Liver (tissue), 9 donors: Measurements from ENCODE around the gene LRRC15. TPM values are rescaled to one million over a fixed set of nuclear protein-coding genes. Genes with fewer than 3 reads are reported as not detected.

Source experiments
- DNase-seq: peaks from one replicate; pipeline ENCODE4 v3.0.0-alpha.2; 2017; ENCODE audit warnings: low spot score
- H3K27ac ChIP-seq, 2 donors: one replicate each; pipeline ENCODE4 v1.7.0; 2013; ENCODE audit warnings: inconsistent platforms in 2 of 2, low read length in 2 of 2, control low read depth in 1 of 2, low read depth in 1 of 2, mild to moderate bottlenecking in 1 of 2
- H3K27me3 ChIP-seq, 4 donors: one replicate each; pipeline versions ENCODE4 v1.6.1 to v1.7.0; 2013; ENCODE audit warnings: low read length in 3 of 4, inconsistent platforms in 1 of 4, mild to moderate bottlenecking in 1 of 4, moderate library complexity in 1 of 4; ENCODE audit not compliant: control insufficient read depth in 4 of 4, insufficient read depth in 4 of 4
- H3K36me3 ChIP-seq, 4 donors: one replicate each; pipeline versions ENCODE4 v1.6.1 to v1.7.0; 2013; ENCODE audit warnings: low read length in 3 of 4, mild to moderate bottlenecking in 3 of 4, low read depth in 1 of 4, moderate library complexity in 1 of 4; ENCODE audit not compliant: control insufficient read depth in 4 of 4, insufficient read depth in 3 of 4
- H3K4me1 ChIP-seq, 4 donors: one replicate each; pipeline versions ENCODE4 v1.6.1 to v1.7.0; 2013; ENCODE audit warnings: low read length in 3 of 4, mild to moderate bottlenecking in 3 of 4, moderate library complexity in 1 of 4; ENCODE audit not compliant: control insufficient read depth in 4 of 4, insufficient read depth in 4 of 4
- H3K4me3 ChIP-seq, 3 donors: one replicate each; pipeline versions ENCODE4 v1.6.1 to v1.7.0; 2013; ENCODE audit warnings: low read length in 3 of 3, control low read depth in 1 of 3, low read depth in 1 of 3, mild to moderate bottlenecking in 1 of 3
- H3K9ac ChIP-seq, 2 donors: one replicate each; pipeline ENCODE4 v1.7.0; 2013; ENCODE audit warnings: low read length in 2 of 2, mild to moderate bottlenecking in 2 of 2, moderate library complexity in 2 of 2, control low read depth in 1 of 2, low read depth in 1 of 2
- H3K9me3 ChIP-seq, 4 donors: one replicate each; pipeline versions ENCODE4 v1.6.1 to v1.7.0; 2013; ENCODE audit warnings: low read length in 3 of 4; ENCODE audit not compliant: control insufficient read depth in 4 of 4
- FOXA1 ChIP-seq: IDR thresholded peaks from 2 replicates; pipeline ENCODE4 v1.6.1; 2016; ENCODE audit warnings: antibody characterized with exemption
- FOXA2 ChIP-seq: IDR thresholded peaks from 2 replicates; pipeline ENCODE4 v1.6.1; 2016; ENCODE audit warnings: antibody characterized with exemption
- GABPA ChIP-seq, 2 donors: IDR thresholded peaks in 1 of 2; conservative IDR thresholded peaks in 1 of 2; 2 replicates each; pipeline ENCODE4 v1.6.1; 2016; ENCODE audit warnings: antibody characterized with exemption in 2 of 2, mild to moderate bottlenecking in 1 of 2, moderate library complexity in 1 of 2
- HNF4A ChIP-seq, 2 donors: conservative IDR thresholded peaks; 2 replicates each; pipeline ENCODE4 v1.6.1; 2016; ENCODE audit warnings: antibody characterized with exemption in 2 of 2, mild to moderate bottlenecking in 2 of 2
- NR2F2 ChIP-seq: IDR thresholded peaks from 2 replicates; pipeline ENCODE4 v1.6.1; 2016; ENCODE audit warnings: antibody characterized with exemption
- RAD21 ChIP-seq, 2 donors: IDR thresholded peaks; 2 replicates each; pipeline ENCODE4 v1.6.1; 2016; ENCODE audit warnings: antibody characterized with exemption in 2 of 2, mild to moderate bottlenecking in 2 of 2
- REST ChIP-seq: IDR thresholded peaks from 2 replicates; pipeline ENCODE4 v1.6.1; 2016; ENCODE audit warnings: antibody characterized with exemption, mild to moderate bottlenecking
- RXRA ChIP-seq, 2 donors: IDR thresholded peaks; 2 replicates each; pipeline ENCODE4 v1.6.1; 2017 to 2018; ENCODE audit warnings: antibody characterized with exemption in 2 of 2, mild to moderate bottlenecking in 1 of 2
- SP1 ChIP-seq: IDR thresholded peaks from 2 replicates; pipeline ENCODE4 v1.6.1; 2018; ENCODE audit warnings: antibody characterized with exemption, mild to moderate bottlenecking
- YY1 ChIP-seq: IDR thresholded peaks from 2 replicates; pipeline ENCODE4 v1.6.1; 2016; ENCODE audit warnings: antibody characterized with exemption, mild to moderate bottlenecking
- WGBS: extraction: QIAGEN DNeasy Blood & Tissue Kit; methylation state at CpG from one replicate; pipeline ENCODE4 v1.1.7; 2013; 5-methylcytosine and 5-hydroxymethylcytosine counted together
- polyA plus RNA-seq, 2 donors: library from polyadenylated mRNA; stranded (reverse) in 1 of 2; unstranded in 1 of 2; fragments of 200-250 nt in 1 of 2; fragments of >200 nt in 1 of 2; fragmentation: Nextera tagmentation in 1 of 2; extraction: Ambion mirVana in 1 of 2; gene quantifications; one replicate each; pipeline versions ENCODE4 v1.2.1 to v1.2.3, GENCODE V29; 2013 to 2015
- total RNA-seq, 2 donors: library from RNA; depleted of rRNA; stranded (reverse); fragments of >200 nt; gene quantifications; one replicate each; pipeline ENCODE4 v1.2.3, GENCODE V29; 2014
- TF ChIP-seq, protein P1 (sequence below): IDR thresholded peaks from 2 replicates; pipeline ENCODE4 v1.6.1; 2016; ENCODE audit warnings: antibody characterized with exemption
- donor health status: healthy.
- donor health status: healthy.
- donor health status: healthy.
- donor health status: healthy.
- donor health status: healthy.

LRRC15 gene
- total and polyA plus RNA-seq, 4 donors, result 0.03 to 0.08 (median 0.05) TPM; not detected in 1

GRCh38 chr3:194314388-194315068, 55.0 kb downstream of the LRRC15 start:
- H3K4me1 ChIP-seq, result peaks cover 0 to 12% (median 7%) of the 10 kb centered on the region in 4 donors
- TF ChIP-seq GABPA (IDR thresholded peaks at IDR 0.05 in 1 of 2, conservative IDR thresholded peaks at IDR 0.05 in 1 of 2), result no peak
- no peak for TF ChIP-seq FOXA1
- TF ChIP-seq YY1, result no peak
- TF ChIP-seq, protein P1, sequence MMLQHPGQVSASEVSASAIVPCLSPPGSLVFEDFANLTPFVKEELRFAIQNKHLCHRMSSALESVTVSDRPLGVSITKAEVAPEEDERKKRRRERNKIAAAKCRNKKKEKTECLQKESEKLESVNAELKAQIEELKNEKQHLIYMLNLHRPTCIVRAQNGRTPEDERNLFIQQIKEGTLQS, result no peak
- TF ChIP-seq SP1, result no peak
- WGBS, result 91% methylated on average over 13 of the region's 13 CpGs
- no peak overlapping the region for H3K4me3 ChIP-seq
- no peak for DNase-seq
- no peaks in the 10 kb centered on the region for H3K9me3 ChIP-seq
- no peak overlapping the region for H3K9ac ChIP-seq
- no peaks in the 10 kb centered on the region for H3K27me3 ChIP-seq
- no peak overlapping the region for H3K27ac ChIP-seq
- no peaks in the 10 kb centered on the region for H3K36me3 ChIP-seq

GRCh38 chr3:194313560-194314387, 55.8 kb downstream of the LRRC15 start:
- no peaks in the 10 kb centered on the region for H3K36me3 ChIP-seq
- no peak overlapping the region for H3K9ac ChIP-seq
- no peaks in the 10 kb centered on the region for H3K9me3 ChIP-seq
- peaks cover 0 to 13% (median 7%) of the 10 kb centered on the region in 4 donors for H3K4me1 ChIP-seq
- H3K4me3 ChIP-seq, result no peak overlapping the region
- TF ChIP-seq RAD21 (IDR thresholded peaks at IDR 0.05) (peak in 1 of 2 donors; percentile 19), HNF4A (conservative IDR thresholded peaks at IDR 0.05) (peak; percentile 9 to 10), REST (no peak)
- no peak overlapping the region for H3K27ac ChIP-seq
- 69% methylated on average over 15 of the region's 15 CpGs for WGBS
- H3K27me3 ChIP-seq, result no peaks in the 10 kb centered on the region
- no peak for DNase-seq

DNA sequence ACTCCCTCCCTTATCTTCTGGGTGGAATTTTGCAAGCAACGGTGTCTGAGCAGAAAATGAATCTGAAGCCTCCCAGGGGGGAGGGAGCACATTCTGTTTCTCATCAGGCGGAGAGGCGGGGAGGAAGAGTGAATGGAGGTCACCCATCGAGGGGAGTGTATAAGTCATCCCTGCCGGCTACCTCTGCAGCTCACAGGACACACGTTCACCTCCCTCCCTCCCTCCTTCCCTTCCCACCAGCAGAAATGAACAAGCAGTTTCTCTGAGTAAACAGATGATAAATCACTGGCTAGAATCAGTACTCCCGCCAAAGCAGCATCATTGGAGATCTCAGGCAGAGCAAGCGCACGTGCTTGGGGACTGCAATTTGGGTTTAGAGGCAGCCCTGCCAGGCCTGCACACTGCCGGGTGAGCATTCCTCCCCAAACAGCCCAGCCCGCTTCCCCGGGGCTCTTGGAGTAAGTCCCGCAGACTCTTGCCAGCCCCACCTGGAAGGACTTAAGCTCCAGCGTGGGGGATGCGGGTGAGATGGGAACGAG, 56.7 kb downstream of the LRRC15 start:
- Histone ChIP-seq H3K4me1 (peaks cover 0 to 16% (median 7%) of the 10 kb centered on the region in 4 donors), H3K36me3 (no peaks in the 10 kb centered on the region), H3K9me3 (no peaks in the 10 kb centered on the region), H3K4me3 (no peak overlapping the region), H3K27me3 (no peaks in the 10 kb centered on the region), H3K9ac (no peak overlapping the region), H3K27ac (no peak overlapping the region)
- 46% methylated on average over 16 of the region's 16 CpGs for WGBS
- TF ChIP-seq NR2F2 (peak; percentile 9), FOXA2 (no peak), RAD21 (IDR thresholded peaks at IDR 0.05) (peak in 1 of 2 donors; percentile 10), RXRA (IDR thresholded peaks at IDR 0.05) (no peak)
- no peak for DNase-seq
